ENCODE measurements around the gene FFAR1. TPM values are rescaled to one million over a fixed set of nuclear protein-coding genes. Genes with fewer than 3 reads are reported as not detected.

The FFAR1 gene
- polyA plus RNA-seq, 1 of the 3 experiments (the other 2 are of a cell fraction) = not detected

GRCh38 chr19:35306473-35307246 is 41.0 kb upstream of the FFAR1 start:
- POLR2A ChIA-PET = no interaction called here

DNA sequence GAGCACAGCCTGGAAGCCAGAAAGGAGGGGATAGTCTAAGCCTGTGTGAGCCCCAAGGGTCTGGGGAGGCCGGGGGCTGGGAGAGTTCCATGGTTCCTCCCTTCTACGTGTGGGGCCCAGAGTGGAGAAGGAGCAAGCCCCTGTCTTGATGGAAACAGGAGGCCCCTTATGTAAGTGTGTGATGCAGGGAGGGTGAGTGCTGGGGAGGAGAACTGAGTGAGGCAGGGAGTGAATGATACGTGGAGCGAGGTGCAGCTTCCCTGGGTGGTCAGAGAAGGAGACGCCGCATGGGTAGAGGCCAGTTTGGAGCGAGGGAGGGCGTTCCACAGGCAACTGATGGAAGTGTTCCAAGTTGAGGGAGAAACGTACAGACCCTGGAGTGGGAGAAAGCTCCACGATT is 39.8 kb upstream of the FFAR1 start:
- Histone ChIP-seq H4K20me1 (ENCODE audit: insufficient read depth) (no peaks in the 10 kb centered on the region), H3K4me3 (ENCODE audit: low read depth in 2 of 2, low read length in 1 of 2) (no peak overlapping the region), H3K79me2 (ENCODE audit: insufficient read depth) (no peaks in the 10 kb centered on the region), H3F3A (replicated peaks; ENCODE audit: insufficient read depth) (no peaks in the 10 kb centered on the region), H3K4me2 (no peak overlapping the region), H3K9ac (no peak overlapping the region), H2AFZ (ENCODE audit: low read depth) (no peak overlapping the region), H3K4me1 (ENCODE audit: control insufficient read depth in 1 of 2, insufficient read depth in 2 of 2, low read depth in 1 of 2, low read length in 1 of 2) (no peaks in the 10 kb centered on the region), H3K27ac (ENCODE audit: low read depth in 2 of 2, low read length in 1 of 2) (no peak overlapping the region), H3K9me3 (no peaks in the 10 kb centered on the region), H3K9me2 (no peaks in the 10 kb centered on the region), H3K27me3 (ENCODE audit: insufficient read depth) (peaks cover 20% of the 10 kb centered on the region), H3K36me3 (replicated peaks in 1 of 2; ENCODE audit: control insufficient read depth in 1 of 2, insufficient read depth in 2 of 2, low read length in 1 of 2) (no peaks in the 10 kb centered on the region)
- DNase-seq = no peak
- POLR2A ChIA-PET = no interaction called here
- no peak for TF ChIP-seq GATA2 (CRISPR knock-in tag; IDR thresholded peaks at IDR 0.05)
- no peak for TF ChIP-seq POLR2AphosphoS5 (IDR thresholded peaks at IDR 0.05; ENCODE audit: low read depth, low read length)
- CTCF ChIA-PET = no interaction called here
- 47% methylated on average over 10 of the region's 10 CpGs for WGBS (ENCODE audit: low lambda C conversion rate)

More at GRCh38 chr19:35306473-35307246, 41.0 kb upstream of the FFAR1 start:
- H3K4me3 ChIP-seq (ENCODE audit: low read depth in 2 of 2, low read length in 1 of 2) = no peak overlapping the region
- no peak overlapping the region for H3K9ac ChIP-seq
- CTCF ChIA-PET = interaction anchor here (0.6 to 0.7 kb wide), 2 partner anchors 12 to 20 kb away, joined by 3 to 4 read pairs; no protein-coding TSS in a partner anchor
- peaks cover 32% of the 10 kb centered on the region for H3K27me3 ChIP-seq (ENCODE audit: insufficient read depth)
- H3K9me2 ChIP-seq = no peaks in the 10 kb centered on the region
- no peak overlapping the region for H3K27ac ChIP-seq (ENCODE audit: low read depth in 2 of 2, low read length in 1 of 2)
- H2AFZ ChIP-seq (ENCODE audit: low read depth) = no peak overlapping the region
- H3F3A ChIP-seq (replicated peaks; ENCODE audit: insufficient read depth) = no peaks in the 10 kb centered on the region
- H3K9me3 ChIP-seq = no peaks in the 10 kb centered on the region
- TF ChIP-seq GATA2 (CRISPR knock-in tag; IDR thresholded peaks at IDR 0.05) = no peak
- no peak for TF ChIP-seq EZH2phosphoT487 (IDR thresholded peaks at IDR 0.05; ENCODE audit: borderline replicate concordance, low read depth)
- TF ChIP-seq MXI1 (IDR thresholded peaks at IDR 0.05; ENCODE audit: low read depth, low read length) = no peak
- no peak for TF ChIP-seq NFIC (IDR thresholded peaks at IDR 0.05; ENCODE audit: borderline replicate concordance)
- TF ChIP-seq, protein P1, sequence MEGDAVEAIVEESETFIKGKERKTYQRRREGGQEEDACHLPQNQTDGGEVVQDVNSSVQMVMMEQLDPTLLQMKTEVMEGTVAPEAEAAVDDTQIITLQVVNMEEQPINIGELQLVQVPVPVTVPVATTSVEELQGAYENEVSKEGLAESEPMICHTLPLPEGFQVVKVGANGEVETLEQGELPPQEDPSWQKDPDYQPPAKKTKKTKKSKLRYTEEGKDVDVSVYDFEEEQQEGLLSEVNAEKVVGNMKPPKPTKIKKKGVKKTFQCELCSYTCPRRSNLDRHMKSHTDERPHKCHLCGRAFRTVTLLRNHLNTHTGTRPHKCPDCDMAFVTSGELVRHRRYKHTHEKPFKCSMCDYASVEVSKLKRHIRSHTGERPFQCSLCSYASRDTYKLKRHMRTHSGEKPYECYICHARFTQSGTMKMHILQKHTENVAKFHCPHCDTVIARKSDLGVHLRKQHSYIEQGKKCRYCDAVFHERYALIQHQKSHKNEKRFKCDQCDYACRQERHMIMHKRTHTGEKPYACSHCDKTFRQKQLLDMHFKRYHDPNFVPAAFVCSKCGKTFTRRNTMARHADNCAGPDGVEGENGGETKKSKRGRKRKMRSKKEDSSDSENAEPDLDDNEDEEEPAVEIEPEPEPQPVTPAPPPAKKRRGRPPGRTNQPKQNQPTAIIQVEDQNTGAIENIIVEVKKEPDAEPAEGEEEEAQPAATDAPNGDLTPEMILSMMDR (IDR thresholded peaks at IDR 0.05) = peak; percentile 40
- H3K36me3 ChIP-seq (replicated peaks in 1 of 2; ENCODE audit: control insufficient read depth in 1 of 2, insufficient read depth in 2 of 2, low read length in 1 of 2) = no peaks in the 10 kb centered on the region
- H3K4me1 ChIP-seq (ENCODE audit: control insufficient read depth in 1 of 2, insufficient read depth in 2 of 2, low read depth in 1 of 2, low read length in 1 of 2) = no peaks in the 10 kb centered on the region
- WGBS (ENCODE audit: low lambda C conversion rate) = 63% methylated on average over 20 of the region's 20 CpGs
- H4K20me1 ChIP-seq (ENCODE audit: insufficient read depth) = no peaks in the 10 kb centered on the region
- no peak for DNase-seq
- no peak overlapping the region for H3K4me2 ChIP-seq
- H3K79me2 ChIP-seq (ENCODE audit: insufficient read depth) = no peaks in the 10 kb centered on the region

GRCh38 chr19:35308910-35309309 is 38.8 kb upstream of the FFAR1 start:
- POLR2A ChIA-PET = no interaction called here
- Histone ChIP-seq H3K4me3 (ENCODE audit: low read depth in 2 of 2, low read length in 1 of 2) (no peak overlapping the region), H2AFZ (ENCODE audit: low read depth) (no peak overlapping the region), H3K9me2 (no peaks in the 10 kb centered on the region), H3K9me3 (no peaks in the 10 kb centered on the region), H3K79me2 (ENCODE audit: insufficient read depth) (no peaks in the 10 kb centered on the region), H3K4me1 (ENCODE audit: control insufficient read depth in 1 of 2, insufficient read depth in 2 of 2, low read depth in 1 of 2, low read length in 1 of 2) (no peaks in the 10 kb centered on the region), H4K20me1 (ENCODE audit: insufficient read depth) (no peaks in the 10 kb centered on the region), H3K4me2 (no peak overlapping the region), H3K36me3 (replicated peaks in 1 of 2; ENCODE audit: control insufficient read depth in 1 of 2, insufficient read depth in 2 of 2, low read length in 1 of 2) (no peaks in the 10 kb centered on the region), H3K9ac (no peak overlapping the region), H3K27ac (ENCODE audit: low read depth in 2 of 2, low read length in 1 of 2) (no peak overlapping the region), H3F3A (replicated peaks; ENCODE audit: insufficient read depth) (no peaks in the 10 kb centered on the region), H3K27me3 (ENCODE audit: insufficient read depth) (peaks cover 10% of the 10 kb centered on the region)
- CTCF ChIA-PET = interaction anchor here (0.6 kb wide), 1 partner anchor 114 kb away, joined by 3 read pairs; no protein-coding TSS in a partner anchor
- no peak for DNase-seq
- WGBS (ENCODE audit: low lambda C conversion rate) = 43% methylated on average over 7 of the region's 7 CpGs
- TF ChIP-seq SMC3 (IDR thresholded peaks at IDR 0.05; ENCODE audit: low read depth, low read length) = no peak
- TF ChIP-seq, protein P2, sequence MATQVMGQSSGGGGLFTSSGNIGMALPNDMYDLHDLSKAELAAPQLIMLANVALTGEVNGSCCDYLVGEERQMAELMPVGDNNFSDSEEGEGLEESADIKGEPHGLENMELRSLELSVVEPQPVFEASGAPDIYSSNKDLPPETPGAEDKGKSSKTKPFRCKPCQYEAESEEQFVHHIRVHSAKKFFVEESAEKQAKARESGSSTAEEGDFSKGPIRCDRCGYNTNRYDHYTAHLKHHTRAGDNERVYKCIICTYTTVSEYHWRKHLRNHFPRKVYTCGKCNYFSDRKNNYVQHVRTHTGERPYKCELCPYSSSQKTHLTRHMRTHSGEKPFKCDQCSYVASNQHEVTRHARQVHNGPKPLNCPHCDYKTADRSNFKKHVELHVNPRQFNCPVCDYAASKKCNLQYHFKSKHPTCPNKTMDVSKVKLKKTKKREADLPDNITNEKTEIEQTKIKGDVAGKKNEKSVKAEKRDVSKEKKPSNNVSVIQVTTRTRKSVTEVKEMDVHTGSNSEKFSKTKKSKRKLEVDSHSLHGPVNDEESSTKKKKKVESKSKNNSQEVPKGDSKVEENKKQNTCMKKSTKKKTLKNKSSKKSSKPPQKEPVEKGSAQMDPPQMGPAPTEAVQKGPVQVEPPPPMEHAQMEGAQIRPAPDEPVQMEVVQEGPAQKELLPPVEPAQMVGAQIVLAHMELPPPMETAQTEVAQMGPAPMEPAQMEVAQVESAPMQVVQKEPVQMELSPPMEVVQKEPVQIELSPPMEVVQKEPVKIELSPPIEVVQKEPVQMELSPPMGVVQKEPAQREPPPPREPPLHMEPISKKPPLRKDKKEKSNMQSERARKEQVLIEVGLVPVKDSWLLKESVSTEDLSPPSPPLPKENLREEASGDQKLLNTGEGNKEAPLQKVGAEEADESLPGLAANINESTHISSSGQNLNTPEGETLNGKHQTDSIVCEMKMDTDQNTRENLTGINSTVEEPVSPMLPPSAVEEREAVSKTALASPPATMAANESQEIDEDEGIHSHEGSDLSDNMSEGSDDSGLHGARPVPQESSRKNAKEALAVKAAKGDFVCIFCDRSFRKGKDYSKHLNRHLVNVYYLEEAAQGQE (IDR thresholded peaks at IDR 0.05; ENCODE audit: low read depth, low read length) = no peak
- TF ChIP-seq FOXM1 (IDR thresholded peaks at IDR 0.05; ENCODE audit: low read depth) = no peak
- TF ChIP-seq EZH2phosphoT487 (IDR thresholded peaks at IDR 0.05; ENCODE audit: borderline replicate concordance, low read depth) = no peak
- TF ChIP-seq RCOR1 (IDR thresholded peaks at IDR 0.05; ENCODE audit: low read length) = no peak
- no peak for TF ChIP-seq MEF2A (IDR thresholded peaks at IDR 0.05; ENCODE audit: borderline replicate concordance, low read depth)
- TF ChIP-seq RXRA (IDR thresholded peaks at IDR 0.05; ENCODE audit: borderline replicate concordance, low read depth) = no peak
- no peak for TF ChIP-seq YY1 (IDR thresholded peaks at IDR 0.05; ENCODE audit: low read depth)
- no peak for TF ChIP-seq SIN3A (IDR thresholded peaks at IDR 0.05; ENCODE audit: borderline replicate concordance, low read depth, low read length)
- no peak for TF ChIP-seq TAF1 (IDR thresholded peaks at IDR 0.05; ENCODE audit: borderline replicate concordance, low read depth, low read length)
- no peak for TF ChIP-seq NFIC (IDR thresholded peaks at IDR 0.05; ENCODE audit: borderline replicate concordance)
- no peak for TF ChIP-seq MXI1 (IDR thresholded peaks at IDR 0.05; ENCODE audit: low read depth, low read length)

Data from SK-N-SH (cell line).